22Rv1 (cell line): ENCODE measurements around the gene ERGIC1.

ENCODE experiments used
- H3K27ac ChIP-seq: fragments of 450-650 bp; 2 replicates; pipeline ENCODE4 v1.5.1; 2017
- CTCF ChIP-seq: fragments of 450-650 bp; IDR thresholded peaks from 2 replicates; pipeline ENCODE4 v1.5.1; 2017; ENCODE audit warnings: mild to moderate bottlenecking
- ZFX ChIP-seq: fragments of 450-650 bp; IDR thresholded peaks from 2 replicates; pipeline ENCODE4 v1.6.1; 2017; ENCODE audit warnings: antibody characterized with exemption, borderline replicate concordance

The ERGIC1 gene

GRCh38 chr5:172797771-172798191, 36.3 kb upstream of the ERGIC1 start:
- no peak for TF ChIP-seq CTCF
- no peak for TF ChIP-seq ZFX
- no peak overlapping the region for H3K27ac ChIP-seq

DNA sequence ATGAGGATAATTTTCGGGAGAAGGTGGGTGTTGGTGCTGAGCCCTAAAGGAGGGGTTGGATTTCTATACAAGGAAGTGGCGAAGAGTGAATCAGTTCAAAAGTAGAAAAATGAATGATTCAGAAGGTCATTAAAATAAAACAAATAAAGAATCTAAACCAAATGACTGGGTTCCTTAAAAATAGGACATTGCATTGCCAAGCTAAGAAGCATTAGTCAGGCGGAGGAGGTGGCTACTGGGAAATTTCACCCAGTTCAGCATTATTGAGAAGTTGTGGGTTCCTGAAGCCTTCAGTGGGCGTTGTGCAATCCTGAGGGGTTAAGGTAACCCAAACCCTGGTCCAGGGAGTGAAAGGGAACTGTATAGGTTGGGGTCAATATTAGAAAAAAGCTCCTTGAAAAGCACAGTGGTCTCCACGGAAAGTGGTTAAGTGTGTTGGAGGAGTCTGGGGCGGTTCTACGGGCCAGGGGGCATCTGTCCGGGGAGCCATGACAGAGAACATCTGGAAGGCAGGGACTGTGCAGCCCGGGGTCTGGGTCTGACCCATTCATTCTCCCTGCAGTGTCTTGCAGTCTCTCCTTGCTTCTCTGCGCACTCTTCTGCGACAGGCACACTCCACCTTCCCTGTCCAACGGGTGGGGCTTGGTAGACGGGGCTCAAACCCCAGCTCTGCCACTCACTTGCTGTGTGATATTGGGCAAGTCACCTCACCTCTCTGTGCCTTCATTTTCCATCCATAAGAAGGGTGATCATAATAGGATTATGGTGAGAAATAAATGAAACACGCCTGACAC, 35.4 kb upstream of the ERGIC1 start:
- H3K27ac ChIP-seq: no peak overlapping the region
- no peak for TF ChIP-seq ZFX
- no peak for TF ChIP-seq CTCF

GRCh38 chr5:172799416-172799815, 34.6 kb upstream of the ERGIC1 start:
- TF ChIP-seq CTCF (no peak), ZFX (no peak)
- no peak overlapping the region for H3K27ac ChIP-seq

- TF ChIP-seq CTCF (no peak), ZFX (no peak)
- H3K27ac ChIP-seq: no peak overlapping the region
These were observed 33.9 kb upstream of the ERGIC1 start for GRCh38 chr5:172800088-172800551.

GRCh38 chr5:172801179-172801671, 32.8 kb upstream of the ERGIC1 start:
- no peak overlapping the region for H3K27ac ChIP-seq
- TF ChIP-seq ZFX (no peak), CTCF (no peak)

GRCh38 chr5:172802112-172802511, 31.9 kb upstream of the ERGIC1 start:
- H3K27ac ChIP-seq: no peak overlapping the region
- TF ChIP-seq CTCF (no peak), ZFX (no peak)

GRCh38 chr5:172802567-172803176, 31.4 kb upstream of the ERGIC1 start:
- H3K27ac ChIP-seq: no peak overlapping the region
- TF ChIP-seq ZFX (no peak), CTCF (no peak)
